Activated naive CD4-positive, alpha-beta T cell treated with anti-CD3 and anti-CD28 coated beads, Interleukin-2, amount 50 U/mL, for 72 hours (primary cell): Measurements from ENCODE around the gene CDH13. TPM values are rescaled to one million over a fixed set of nuclear protein-coding genes. Genes with fewer than 3 reads are reported as not detected.

Experiments used
- ATAC-seq, 2 donors: fragments of 150-1000 bp; cut with Tn5 transposase; 2 replicates each; pipeline ENCODE4 v1.10.0; 2021; ENCODE audit warnings: mild to moderate bottlenecking in 2 of 2, moderate library complexity in 2 of 2
- DNase-seq, 2 donors: peaks; one replicate each; pipeline ENCODE4 v3.0.0; 2021 to 2022; ENCODE audit warnings: low spot score in 2 of 2
- H3K27ac Mint-ChIP-seq, 2 donors: one replicate each; pipeline ENCODE4 v1.8.0; 2022; ENCODE audit warnings: mild to moderate bottlenecking in 2 of 2, mixed read lengths in 2 of 2
- H3K36me3 Mint-ChIP-seq, 2 donors: one replicate each; pipeline ENCODE4 v1.8.0; 2022; ENCODE audit warnings: mixed read lengths in 2 of 2
- H3K9me3 Mint-ChIP-seq, 2 donors: one replicate each; pipeline ENCODE4 v1.8.0; 2022; ENCODE audit warnings: mixed read lengths in 2 of 2
- total RNA-seq, 2 donors: library from RNA; stranded (reverse); gene quantifications; one replicate each; pipeline ENCODE4 v1.2.3, GENCODE V29; 2022

The CDH13 gene
- total RNA-seq, 2 donors from 2014 or later: not detected

DNA sequence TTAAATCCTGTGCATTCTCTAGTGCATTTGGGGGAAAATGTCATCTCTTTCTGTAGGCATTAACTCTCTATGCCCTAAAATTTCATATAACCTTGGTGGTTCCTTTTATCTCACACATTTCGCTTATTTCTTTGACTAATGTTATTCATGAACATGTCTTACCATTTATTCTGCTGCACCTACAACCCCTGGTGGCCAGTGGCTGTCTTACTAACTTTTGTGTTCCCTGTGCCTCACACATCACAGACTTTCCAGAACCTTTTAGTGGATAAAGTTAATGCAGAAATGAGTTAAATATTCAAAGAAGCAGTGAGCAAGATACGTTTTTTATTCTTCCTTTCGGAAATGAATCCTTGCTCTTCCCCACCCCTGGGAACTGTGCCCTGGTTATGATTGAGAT lies 111.9 kb downstream of the CDH13 start:
- Mint-ChIP-seq H3K36me3 (no peaks in the 10 kb centered on the region), H3K27ac (no peak overlapping the region), H3K9me3 (peaks cover 0 to 4% of the 10 kb centered on the region in 2 donors)
- no peak for ATAC-seq
- no peak for DNase-seq

DNA sequence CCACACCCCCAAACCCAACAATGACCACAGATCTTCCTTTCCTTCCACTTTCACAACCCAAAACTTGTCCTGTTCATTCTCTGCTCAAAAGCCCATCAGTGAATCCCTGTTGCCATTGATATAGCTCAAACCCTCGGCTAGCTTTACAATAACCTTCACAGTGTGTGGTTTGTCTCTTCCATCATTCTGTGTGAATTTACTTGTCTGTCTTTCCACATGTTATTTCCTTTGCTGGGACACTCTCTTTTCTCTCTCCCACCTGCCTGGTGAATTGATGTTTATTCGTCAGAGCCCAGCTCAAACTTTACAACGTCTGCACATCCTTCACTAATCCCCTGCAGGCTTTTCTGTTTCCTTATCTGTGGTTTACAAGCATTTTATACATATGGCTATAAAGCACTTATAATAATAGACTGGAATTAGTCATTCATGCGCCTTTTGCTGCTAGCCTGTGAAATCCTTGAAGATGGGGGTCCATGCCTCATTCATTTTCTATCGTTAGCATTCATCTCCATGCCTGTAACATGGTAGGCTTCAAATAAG lies 114.4 kb downstream of the CDH13 start:
- Mint-ChIP-seq H3K27ac (no peak overlapping the region), H3K9me3 (peaks cover 0 to 4% of the 10 kb centered on the region in 2 donors), H3K36me3 (no peaks in the 10 kb centered on the region)
- no peak for ATAC-seq
- DNase-seq: no peak

DNA sequence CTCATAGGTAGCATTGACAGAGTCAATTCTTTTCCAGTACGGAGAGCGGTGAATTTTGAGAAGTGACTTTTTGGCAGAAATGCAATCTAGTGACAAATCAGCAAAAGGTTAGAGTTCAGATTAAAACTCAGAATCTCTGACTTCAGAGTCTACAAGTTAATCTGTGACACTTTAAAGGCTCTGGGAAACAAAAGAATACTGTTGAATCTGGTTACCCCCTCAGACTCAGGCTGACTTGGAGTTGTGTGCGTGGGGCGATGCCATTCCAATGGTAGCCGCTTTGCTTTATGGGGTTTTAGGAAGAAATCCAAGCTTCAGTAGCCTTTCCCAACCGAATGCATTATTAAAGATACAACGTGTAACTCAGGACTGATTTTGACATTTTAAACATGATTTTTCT lies 118.2 kb downstream of the CDH13 start:
- H3K36me3 Mint-ChIP-seq: no peaks in the 10 kb centered on the region
- ATAC-seq: no peak
- no peak for DNase-seq
- H3K9me3 Mint-ChIP-seq: peaks cover 0 to 4% of the 10 kb centered on the region in 2 donors
- no peak overlapping the region for H3K27ac Mint-ChIP-seq

DNA sequence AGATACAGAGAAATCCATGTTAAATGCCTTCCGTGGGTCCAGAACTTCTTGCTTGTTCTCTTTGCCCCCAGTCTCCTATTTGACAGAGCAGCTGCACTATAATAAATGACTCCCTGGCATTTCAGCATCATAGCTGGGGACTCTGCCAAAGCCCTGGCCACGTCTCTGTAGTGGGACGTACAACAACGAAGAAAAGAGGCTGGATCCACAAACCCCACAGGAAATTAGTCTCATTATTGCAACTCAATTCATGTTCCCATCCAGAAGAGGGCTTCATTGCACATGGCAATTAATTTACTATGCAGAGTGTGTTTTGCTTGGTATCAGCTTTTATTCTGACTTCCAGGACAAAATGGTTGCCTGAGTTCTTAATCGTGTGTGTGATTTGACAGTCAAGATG lies 121.3 kb downstream of the CDH13 start:
- Mint-ChIP-seq H3K9me3 (no peaks in the 10 kb centered on the region), H3K27ac (no peak overlapping the region)
- ATAC-seq: no peak

DNA sequence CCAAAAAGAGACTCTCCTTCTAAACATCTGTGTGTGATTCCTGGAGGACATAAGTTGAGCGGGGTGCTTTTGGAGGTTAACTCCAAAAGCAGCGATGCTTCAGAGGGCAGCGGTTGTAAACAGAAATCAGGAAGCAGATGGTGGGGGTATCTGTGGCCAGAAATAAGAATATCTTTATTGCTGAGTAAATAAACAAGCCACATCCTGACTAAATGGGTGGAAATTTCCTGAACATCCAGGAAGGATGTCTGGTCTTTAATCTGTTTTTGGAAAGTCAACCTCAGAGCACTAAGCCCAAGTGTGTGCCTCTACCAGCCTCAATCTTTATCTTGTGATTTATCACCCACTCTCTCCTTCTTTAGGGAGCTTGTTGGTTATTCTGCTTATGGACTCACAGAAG lies 123.3 kb downstream of the CDH13 start:
- Mint-ChIP-seq H3K36me3 (no peaks in the 10 kb centered on the region), H3K9me3 (peaks cover 0 to 3% of the 10 kb centered on the region in 2 donors), H3K27ac (no peak overlapping the region)
- no peak for ATAC-seq
- no peak for DNase-seq

More for the DNA sequence above, 121.3 kb downstream of the CDH13 start:
- no peak for DNase-seq
- H3K36me3 Mint-ChIP-seq: no peaks in the 10 kb centered on the region

DNA sequence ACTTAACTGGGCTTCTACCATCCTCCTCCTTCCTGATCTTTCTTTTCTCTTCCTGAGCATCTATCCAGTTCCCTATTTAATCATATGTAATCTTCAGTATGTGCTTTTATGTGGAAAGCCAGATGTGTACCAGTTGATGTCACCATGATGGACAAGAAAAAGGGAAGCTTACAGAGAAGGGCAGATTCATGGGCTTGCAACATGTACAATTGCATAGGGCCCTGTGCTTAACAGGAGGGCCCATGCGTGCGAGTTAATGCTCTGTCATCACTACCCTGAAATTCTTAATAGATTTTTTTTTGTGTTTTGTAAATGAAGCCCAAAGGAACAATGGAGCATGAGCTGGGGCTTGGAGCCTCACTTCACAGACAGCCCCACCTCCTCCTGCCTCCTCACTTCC lies 124.3 kb downstream of the CDH13 start:
- Mint-ChIP-seq H3K27ac (no peak overlapping the region), H3K9me3 (peaks cover 0 to 3% of the 10 kb centered on the region in 2 donors), H3K36me3 (no peaks in the 10 kb centered on the region)
- DNase-seq: no peak
- no peak for ATAC-seq

DNA sequence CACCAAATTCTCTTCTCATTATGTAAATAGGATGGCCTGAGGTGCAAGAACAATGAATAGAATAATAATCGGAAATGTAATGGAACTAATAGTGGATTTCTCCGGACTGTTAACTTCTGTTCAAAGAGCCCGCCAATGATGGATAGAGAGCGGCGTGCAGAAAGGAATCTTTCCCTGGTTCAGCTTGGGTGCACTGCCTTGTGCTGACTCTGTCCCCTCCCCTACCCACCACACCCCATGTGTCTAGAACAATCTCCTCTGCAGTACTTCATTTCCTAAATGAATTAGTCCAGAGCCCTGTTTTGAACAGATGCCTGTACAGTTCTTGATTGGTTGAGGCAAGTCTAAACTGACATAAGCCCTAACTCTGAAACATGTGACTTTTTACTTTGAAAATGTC lies 125.4 kb downstream of the CDH13 start:
- Mint-ChIP-seq H3K27ac (no peak overlapping the region), H3K9me3 (peaks cover 0 to 3% of the 10 kb centered on the region in 2 donors), H3K36me3 (no peaks in the 10 kb centered on the region)
- no peak for DNase-seq
- ATAC-seq: no peak

DNA sequence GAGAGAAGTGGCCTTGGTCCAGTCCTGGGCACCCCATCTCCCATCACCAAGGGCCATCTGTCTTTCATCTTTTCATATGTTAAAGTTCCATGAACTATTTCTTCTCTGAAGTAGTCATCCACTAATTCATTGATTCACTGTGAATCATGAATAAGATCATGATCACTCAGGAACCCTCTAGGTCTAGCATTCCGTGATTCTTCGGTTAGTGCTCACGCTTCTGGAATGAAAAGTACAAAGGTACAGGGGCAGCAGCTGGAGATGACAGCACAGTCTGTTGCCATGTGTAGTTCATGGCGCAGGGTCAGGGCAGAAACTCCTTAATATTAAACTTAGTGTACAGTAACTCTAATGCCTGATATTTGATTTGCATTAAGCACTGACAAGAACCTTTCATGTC lies 127.1 kb downstream of the CDH13 start:
- Mint-ChIP-seq H3K27ac (no peak overlapping the region), H3K9me3 (peaks cover 0 to 3% of the 10 kb centered on the region in 2 donors), H3K36me3 (no peaks in the 10 kb centered on the region)
- no peak for DNase-seq
- no peak for ATAC-seq

DNA sequence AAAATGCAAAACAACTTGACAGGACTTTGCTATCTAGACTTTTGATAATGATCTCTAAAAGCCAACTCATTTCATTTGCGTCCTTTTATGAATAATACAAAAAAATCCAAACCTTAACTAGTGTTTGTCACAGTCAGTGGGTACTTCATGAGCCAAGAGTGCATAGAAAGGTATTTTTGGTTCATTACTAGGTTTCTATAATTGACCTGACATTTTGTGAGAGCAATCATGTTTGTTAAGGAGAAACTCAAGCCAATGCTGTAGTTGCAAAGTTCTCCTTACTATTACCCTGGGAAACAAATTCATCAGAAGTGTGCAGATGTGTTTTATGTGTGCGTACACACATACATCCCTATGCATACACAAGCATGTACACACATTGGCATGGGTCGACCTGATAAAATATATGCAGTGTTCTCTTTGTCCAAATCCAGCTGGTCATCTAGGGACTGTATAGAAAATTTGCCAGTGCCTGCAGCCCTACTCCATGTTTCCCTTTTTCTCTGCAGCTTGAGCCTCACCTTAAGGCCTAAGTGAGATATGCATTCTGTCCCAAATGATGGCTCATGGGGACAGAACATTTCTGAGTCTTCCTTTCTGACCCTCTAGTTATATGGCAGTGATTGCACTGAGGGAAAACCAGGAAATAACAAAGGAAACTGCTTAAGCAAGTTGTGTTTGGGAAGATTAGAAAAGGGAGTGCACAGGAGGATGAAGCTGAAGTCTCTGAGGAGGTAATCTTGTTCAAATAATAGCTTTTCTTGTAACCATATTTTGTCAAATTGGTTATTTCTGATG lies 128.1 kb downstream of the CDH13 start:
- ATAC-seq (no peak), DNase-seq (no peak)
- peaks cover 0 to 3% of the 10 kb centered on the region in 2 donors for H3K9me3 Mint-ChIP-seq
- no peak overlapping the region for H3K27ac Mint-ChIP-seq
- no peaks in the 10 kb centered on the region for H3K36me3 Mint-ChIP-seq

DNA sequence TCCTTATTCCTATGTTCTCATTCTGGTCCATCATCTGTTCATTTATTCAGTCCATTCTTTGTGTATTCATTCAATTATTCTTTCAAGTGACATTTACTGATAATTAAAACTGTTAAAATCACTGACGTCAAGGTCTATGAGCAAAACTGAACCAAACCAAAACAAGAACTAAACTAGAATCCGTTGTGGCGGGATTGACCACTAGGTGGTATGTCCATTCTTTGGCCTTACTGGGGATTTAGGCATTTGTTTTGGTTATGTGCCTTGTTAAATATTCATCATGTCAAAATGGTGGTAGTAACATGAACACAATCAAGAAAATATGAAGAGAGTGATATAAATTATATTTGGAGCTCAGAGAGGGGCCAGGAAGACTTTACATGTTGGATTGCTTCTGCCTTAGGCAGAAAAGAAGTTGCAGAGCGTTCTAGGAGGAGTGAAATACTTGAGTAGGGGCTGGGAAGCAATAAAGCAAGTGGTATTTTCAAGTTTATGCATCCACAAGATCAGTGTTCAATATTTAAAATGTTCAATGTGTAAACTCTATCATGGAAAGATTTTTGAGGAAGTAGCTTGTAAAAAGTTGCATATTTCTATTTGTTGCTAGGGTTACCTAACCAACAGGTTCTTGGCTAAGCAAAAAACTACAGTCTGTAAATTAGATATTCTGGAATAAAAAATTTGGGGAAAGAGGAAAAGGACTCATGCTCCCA lies 129.0 kb downstream of the CDH13 start:
- H3K27ac Mint-ChIP-seq: no peak overlapping the region
- DNase-seq: no peak
- ATAC-seq: no peak
- peaks cover 0 to 3% of the 10 kb centered on the region in 2 donors for H3K9me3 Mint-ChIP-seq
- H3K36me3 Mint-ChIP-seq: no peaks in the 10 kb centered on the region

DNA sequence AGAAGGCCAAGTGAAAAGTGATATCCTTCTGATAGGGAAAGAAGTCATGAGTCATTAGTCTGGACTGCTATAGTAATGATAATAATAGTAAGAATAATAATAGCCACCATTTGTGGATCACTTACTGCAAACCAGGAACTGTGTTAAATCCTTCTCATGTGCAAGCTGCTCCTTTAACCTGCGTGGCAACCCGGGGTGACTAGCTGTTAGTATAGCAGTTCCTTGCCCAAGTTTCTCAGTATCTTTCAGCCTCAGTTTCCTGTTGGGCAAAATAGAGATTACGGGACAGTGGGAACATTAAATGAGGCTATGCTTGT lies 129.5 kb downstream of the CDH13 start:
- ATAC-seq: no peak
- H3K27ac Mint-ChIP-seq: no peak overlapping the region
- no peaks in the 10 kb centered on the region for H3K36me3 Mint-ChIP-seq
- peaks cover 0 to 3% of the 10 kb centered on the region in 2 donors for H3K9me3 Mint-ChIP-seq
- DNase-seq: no peak

DNA sequence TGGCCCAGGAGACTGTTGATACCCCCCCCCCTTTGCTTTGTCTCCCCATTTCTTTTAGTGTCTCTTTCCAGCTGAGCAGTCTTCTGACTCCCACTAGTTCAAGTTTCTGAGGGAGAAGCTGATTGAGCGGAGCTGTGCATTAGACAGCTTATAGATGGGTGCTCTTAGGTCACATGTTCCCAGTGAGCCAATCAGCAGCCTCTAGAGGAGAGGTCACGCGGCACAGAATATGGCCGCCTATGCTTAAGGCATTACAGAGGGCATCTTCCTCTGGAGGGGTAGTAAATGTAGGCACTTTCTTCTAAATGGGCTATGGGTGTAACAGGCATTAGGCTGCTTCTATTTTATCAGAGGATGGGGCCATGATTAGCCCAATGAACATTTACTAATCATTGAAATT lies 131.6 kb downstream of the CDH13 start:
- H3K36me3 Mint-ChIP-seq: no peaks in the 10 kb centered on the region
- DNase-seq: no peak
- no peak for ATAC-seq
- H3K27ac Mint-ChIP-seq: no peak overlapping the region
- peaks cover 0 to under 1% of the 10 kb centered on the region in 2 donors for H3K9me3 Mint-ChIP-seq

DNA sequence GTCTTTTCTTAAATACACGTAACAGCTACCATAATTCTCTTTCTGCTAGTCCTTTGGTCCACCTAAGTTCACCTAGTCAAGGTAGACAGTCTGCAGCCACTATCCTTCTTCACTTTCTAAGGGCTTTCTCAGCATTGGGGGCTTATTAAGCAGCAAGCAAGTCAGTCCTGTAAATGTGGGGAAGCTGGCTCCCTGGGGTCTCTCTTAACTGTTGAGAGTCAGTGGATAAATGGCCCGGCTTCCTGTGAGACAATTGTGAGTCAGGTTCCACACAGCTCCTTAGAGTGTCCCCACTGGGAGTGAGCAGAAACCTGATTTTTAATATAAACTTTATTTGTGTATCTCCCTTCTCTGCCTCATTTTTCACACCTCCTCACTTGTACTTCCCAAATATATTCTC lies 132.1 kb downstream of the CDH13 start:
- H3K27ac Mint-ChIP-seq: no peak overlapping the region
- H3K9me3 Mint-ChIP-seq: no peaks in the 10 kb centered on the region
- ATAC-seq (no peak), DNase-seq (no peak)
- no peaks in the 10 kb centered on the region for H3K36me3 Mint-ChIP-seq

DNA sequence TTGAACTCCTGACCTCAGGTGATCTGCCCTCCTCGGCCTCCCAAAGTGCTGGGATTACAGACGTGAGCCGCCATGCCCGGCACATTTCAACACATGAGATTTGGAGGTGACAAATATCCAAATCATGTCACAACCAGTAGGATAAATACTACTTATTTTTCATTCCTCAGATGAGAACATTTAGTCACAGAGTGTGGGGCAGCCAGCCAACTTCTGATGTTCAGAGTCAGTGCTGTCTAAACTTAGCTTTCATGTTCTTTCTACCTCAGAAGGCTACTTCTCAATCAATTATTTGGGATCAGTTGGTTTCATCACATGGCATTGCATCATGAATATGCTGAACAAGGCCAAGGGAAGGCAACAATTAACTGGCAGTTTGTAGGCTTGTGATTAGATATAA lies 134.5 kb downstream of the CDH13 start:
- no peaks in the 10 kb centered on the region for H3K9me3 Mint-ChIP-seq
- ATAC-seq (no peak), DNase-seq (no peak)
- H3K27ac Mint-ChIP-seq: no peak overlapping the region
- H3K36me3 Mint-ChIP-seq: no peaks in the 10 kb centered on the region

DNA sequence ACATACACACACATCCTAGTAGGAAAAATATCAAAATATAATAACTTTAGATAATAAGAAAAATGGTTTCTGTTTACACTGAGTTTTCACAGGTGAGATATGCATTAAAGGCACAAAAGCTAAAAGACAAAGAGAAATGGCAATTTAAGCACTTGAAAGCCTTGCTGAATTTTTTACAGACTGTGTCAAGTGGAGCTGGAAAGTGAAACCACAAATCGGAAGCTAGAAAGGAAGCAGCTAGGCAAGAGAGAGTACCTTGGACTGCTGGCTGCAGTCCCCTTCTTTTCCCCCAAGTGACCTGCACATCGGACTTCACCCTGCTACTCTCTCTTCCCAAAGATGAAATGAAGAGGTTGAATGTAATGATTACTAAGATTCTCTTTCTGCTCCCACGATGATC lies 135.1 kb downstream of the CDH13 start:
- ATAC-seq: no peak
- H3K27ac Mint-ChIP-seq: no peak overlapping the region
- no peaks in the 10 kb centered on the region for H3K36me3 Mint-ChIP-seq
- H3K9me3 Mint-ChIP-seq: no peaks in the 10 kb centered on the region
- no peak for DNase-seq

DNA sequence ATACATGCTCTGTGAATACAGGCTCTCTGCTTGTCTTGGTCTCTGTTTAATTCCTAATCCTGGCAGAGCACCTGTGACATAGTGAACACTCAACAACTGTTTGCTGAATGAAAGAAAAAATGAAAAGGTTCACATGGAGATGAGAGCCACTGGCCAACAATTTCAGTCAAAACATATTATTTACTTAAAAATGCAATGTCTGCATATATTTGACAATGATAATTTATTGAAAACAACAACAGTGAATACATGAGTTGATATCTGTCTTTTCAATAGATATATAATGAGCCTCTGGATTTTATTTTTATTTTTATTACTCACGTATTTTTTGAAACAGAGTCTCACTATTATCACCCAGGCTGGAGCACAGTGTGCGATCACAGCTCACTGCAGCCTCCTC lies 136.6 kb downstream of the CDH13 start:
- Mint-ChIP-seq H3K36me3 (no peaks in the 10 kb centered on the region), H3K9me3 (peaks cover 0 to 5% of the 10 kb centered on the region in 2 donors), H3K27ac (no peak overlapping the region)
- ATAC-seq (no peak), DNase-seq (no peak)

DNA sequence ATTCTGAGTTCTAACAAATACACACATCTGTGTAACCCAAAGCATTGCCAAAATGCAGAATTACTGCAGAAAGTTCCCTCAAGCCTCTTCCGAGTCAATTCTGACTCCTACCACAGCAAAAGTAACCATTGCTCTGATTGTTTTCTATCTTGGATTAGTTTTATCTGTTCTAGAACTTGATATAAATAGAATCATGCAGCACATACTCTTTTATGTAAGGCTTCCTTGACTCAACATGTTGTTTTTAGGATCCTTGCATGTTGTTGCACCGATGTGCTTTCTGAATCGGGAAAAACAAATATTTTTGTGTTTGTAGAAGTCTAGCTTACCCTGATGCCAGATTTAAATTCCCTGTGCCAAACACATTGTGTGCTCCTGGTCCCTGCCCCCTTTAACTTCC lies 140.4 kb downstream of the CDH13 start:
- ATAC-seq: no peak

DNA sequence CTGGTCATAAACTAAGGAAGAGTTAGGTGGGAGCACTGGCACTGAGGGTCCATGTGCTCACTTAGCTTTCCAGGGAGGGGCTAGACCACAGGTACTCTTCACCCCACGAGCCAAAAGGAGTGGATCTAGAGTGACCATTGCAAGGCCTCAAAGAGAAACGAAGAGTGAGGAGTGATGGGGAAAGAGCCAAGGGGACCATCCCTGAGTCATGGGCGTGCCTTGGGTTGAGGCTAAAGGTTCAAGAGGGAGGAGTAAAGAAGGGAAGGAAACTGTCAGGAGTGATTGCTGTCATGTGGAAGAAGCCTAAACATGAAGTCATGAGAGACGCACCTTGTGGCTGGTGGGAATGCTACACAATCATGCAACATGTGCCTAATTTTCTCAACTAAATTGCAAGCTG lies 141.0 kb downstream of the CDH13 start:
- H3K27ac Mint-ChIP-seq: no peak overlapping the region
- DNase-seq: no peak
- peaks cover 0 to 4% of the 10 kb centered on the region in 2 donors for H3K36me3 Mint-ChIP-seq
- ATAC-seq: no peak
- H3K9me3 Mint-ChIP-seq: peaks cover 0 to 5% of the 10 kb centered on the region in 2 donors

More for the DNA sequence above, 140.4 kb downstream of the CDH13 start:
- H3K27ac Mint-ChIP-seq: no peak overlapping the region
- H3K36me3 Mint-ChIP-seq: peaks cover 0 to 4% of the 10 kb centered on the region in 2 donors
- DNase-seq: no peak
- peaks cover 0 to 5% of the 10 kb centered on the region in 2 donors for H3K9me3 Mint-ChIP-seq
